Activated naive CD4-positive, alpha-beta T cell treated with Interleukin-2 at 50 U/mL for 16 hours (primary cell): ENCODE data around the gene ARPC2.
"Not testable (repeated sequence)": the region's sequence is repeated elsewhere in the genome, so short reads cannot be mapped to it uniquely, and the experiment has no call there.

ENCODE experiments used
- DNase-seq: peaks from one replicate; pipeline ENCODE4 v3.0.0-alpha.2; 2020

The ARPC2 gene

GRCh38 chr2:218216674-218217359 lies at the start of gene ARPC2:
ARPC2 (plus strand) TSS chr2:218217189; CDS start chr2:218217471, 282 bp downstream.
- peak; percentile 94 for DNase-seq

GRCh38 chr2:218168016-218168415 lies 49.0 kb upstream of the ARPC2 start:
- no peak for DNase-seq

- peak; percentile 67 for DNase-seq
Observed at GRCh38 chr2:218168635-218169462, 48.1 kb upstream of the ARPC2 start.

GRCh38 chr2:218169757-218170546 lies 47.0 kb upstream of the ARPC2 start:
- DNase-seq: no peak

- not testable (repeated sequence) for DNase-seq
Observed at GRCh38 chr2:218171744-218172143, 45.2 kb upstream of the ARPC2 start.

GRCh38 chr2:218172845-218173244 lies 44.1 kb upstream of the ARPC2 start:
- no peak for DNase-seq

- DNase-seq: no peak
Observed at GRCh38 chr2:218179782-218180181, 37.2 kb upstream of the ARPC2 start.

- no peak for DNase-seq
Observed at GRCh38 chr2:218180467-218181114, 36.4 kb upstream of the ARPC2 start.

- DNase-seq: no peak
Observed at GRCh38 chr2:218184331-218184730, 32.7 kb upstream of the ARPC2 start.

- peak; percentile 73 for DNase-seq
Observed at GRCh38 chr2:218186355-218186766, 30.6 kb upstream of the ARPC2 start.

- no peak for DNase-seq
Observed at GRCh38 chr2:218186876-218187275, 30.1 kb upstream of the ARPC2 start.

GRCh38 chr2:218187296-218188015 lies 29.5 kb upstream of the ARPC2 start:
- DNase-seq: no peak

- no peak for DNase-seq
Observed at GRCh38 chr2:218188528-218188927, 28.5 kb upstream of the ARPC2 start.

GRCh38 chr2:218192902-218193430 lies 24.0 kb upstream of the ARPC2 start:
- DNase-seq: no peak

- DNase-seq: no peak
Observed at GRCh38 chr2:218193701-218194100, 23.3 kb upstream of the ARPC2 start.

GRCh38 chr2:218194880-218195279 lies 22.1 kb upstream of the ARPC2 start:
- no peak for DNase-seq

GRCh38 chr2:218196974-218197373 lies 20.0 kb upstream of the ARPC2 start:
- no peak for DNase-seq

GRCh38 chr2:218202266-218202665 lies 14.7 kb upstream of the ARPC2 start:
- no peak for DNase-seq

- DNase-seq: no peak
Observed at GRCh38 chr2:218209078-218209477, 7.9 kb upstream of the ARPC2 start.

GRCh38 chr2:218214116-218214515 lies 2.9 kb upstream of the ARPC2 start:
- DNase-seq: no peak

GRCh38 chr2:218216336-218216673 lies 684 bp upstream of the ARPC2 start:
- DNase-seq: no peak
